H1 (cell line): ENCODE measurements around the gene ZNF565. TPM values are rescaled to one million over a fixed set of nuclear protein-coding genes. Genes with fewer than 3 reads are reported as not detected.

Source experiments
- CTCF ChIA-PET: fragments of 300-600 bp; sonication (Branson Sonifier 250); formaldehyde crosslinking; loops from one replicate; lab custom pipeline; 2021; ENCODE audit not compliant: partially characterized antibody; lab: Charles Lee
- POLR2A ChIA-PET: fragments of 300-600 bp; sonication (Branson Sonifier 250); formaldehyde crosslinking; loops from one replicate; lab custom pipeline; 2021; ENCODE audit warnings: inconsistent platforms; ENCODE audit not compliant: partially characterized antibody; lab: Charles Lee
- DNase-seq, 2 experiments: peaks; one replicate each; pipeline versions ENCODE4 v3.0.0 to v3.0.0-alpha.2; 2010 to 2022; ENCODE audit warnings: low spot score in 2 of 2, low read depth in 1 of 2, mixed read lengths in 1 of 2
- FAIRE-seq: peaks from 2 replicates; lab custom pipeline; 2011; peaks lifted over from hg19 to GRCh38; lab: Jason Lieb, UNC
- H2AFZ ChIP-seq: 2 replicates; pipeline ENCODE4 v1.8.1; 2012; ENCODE audit warnings: low read length, inconsistent platforms
- H2AK5ac ChIP-seq: 2 replicates; pipeline ENCODE4 v1.6.1; 2013; ENCODE audit warnings: low read depth, low read length
- H2BK120ac ChIP-seq: replicated peaks from 2 replicates; pipeline ENCODE3; 2013; ENCODE audit warnings: low read depth, low read length, inconsistent platforms
- H2BK12ac ChIP-seq: 2 replicates; pipeline ENCODE4 v1.6.1; 2013; ENCODE audit warnings: low read depth, low read length
- H2BK15ac ChIP-seq: 2 replicates; pipeline ENCODE4 v1.6.1; 2013; ENCODE audit warnings: low read length
- H2BK20ac ChIP-seq: 2 replicates; pipeline ENCODE4 v1.6.1; 2013; ENCODE audit warnings: low read length
- H2BK5ac ChIP-seq: 2 replicates; pipeline ENCODE4 v1.6.1; 2013; ENCODE audit warnings: low read depth, low read length
- H3K14ac ChIP-seq: 2 replicates; pipeline ENCODE4 v1.6.1; 2013; ENCODE audit warnings: inconsistent platforms; ENCODE audit not compliant: insufficient read length
- H3K18ac ChIP-seq: 2 replicates; pipeline ENCODE4 v1.6.1; 2013; ENCODE audit warnings: low read length; ENCODE audit errors: extremely low read depth
- H3K23ac ChIP-seq: 2 replicates; pipeline ENCODE4 v1.6.1; 2013; ENCODE audit warnings: inconsistent platforms; ENCODE audit not compliant: insufficient read length
- H3K23me2 ChIP-seq: 2 replicates; pipeline ENCODE4 v1.6.1; 2013; ENCODE audit warnings: low read depth, low read length
- H3K27ac ChIP-seq: 2 replicates; pipeline ENCODE4 v1.6.1; 2011; ENCODE audit warnings: low read depth, low read length, inconsistent platforms
- H3K27me3 ChIP-seq, 4 experiments: replicated peaks in 1 of 4; 1 replicate in 1 of 4; 2 replicates in 3 of 4; pipeline versions ENCODE4 v1.6.1 to v1.8.1; 2011 to 2013; ENCODE audit warnings: low read length in 3 of 4, mild to moderate bottlenecking in 3 of 4, inconsistent platforms in 2 of 4, mixed read lengths in 2 of 4, moderate library complexity in 1 of 4; ENCODE audit not compliant: control insufficient read depth in 3 of 4, insufficient read depth in 3 of 4; ENCODE audit errors: extremely low read depth in 1 of 4
- H3K36me3 ChIP-seq, 4 experiments: 2 replicates each; pipeline versions ENCODE4 v1.6.1 to v1.8.1; 2011 to 2013; ENCODE audit warnings: mild to moderate bottlenecking in 4 of 4, low read length in 3 of 4, moderate library complexity in 2 of 4, control low read depth in 1 of 4, inconsistent platforms in 1 of 4; ENCODE audit not compliant: insufficient read depth in 4 of 4, control insufficient read depth in 2 of 4
- H3K4ac ChIP-seq: replicated peaks from 2 replicates; pipeline ENCODE3; 2013; ENCODE audit warnings: low read length, low read depth, mixed read lengths, inconsistent platforms; ENCODE audit not compliant: insufficient read length
- H3K4me1 ChIP-seq, 4 experiments: replicated peaks in 1 of 4; 1 replicate in 1 of 4; 2 replicates in 3 of 4; pipeline versions ENCODE4 v1.6.1 to v1.8.1; 2011 to 2013; ENCODE audit warnings: low read length in 3 of 4, inconsistent platforms in 2 of 4, mixed read lengths in 1 of 4; ENCODE audit not compliant: insufficient read depth in 4 of 4, control insufficient read depth in 3 of 4
- H3K4me2 ChIP-seq, 2 experiments: 2 replicates each; pipeline versions ENCODE4 v1.6.1 to v1.8.1; 2011 to 2013; ENCODE audit warnings: low read depth in 2 of 2, low read length in 2 of 2, control low read depth in 1 of 2, inconsistent platforms in 1 of 2, mild to moderate bottlenecking in 1 of 2; ENCODE audit not compliant: insufficient read depth in 1 of 2
- H3K4me3 ChIP-seq, 4 experiments: fragments of 200-600, 300-600 bp in 1 of 4; sonication (generic), shearing (Covaris generic), sonication (Bioruptor Twin) in 1 of 4; 2 replicates each; pipeline versions ENCODE4 v1.5.1 to v1.8.1; 2011 to 2016; ENCODE audit warnings: low read length in 4 of 4, low read depth in 3 of 4, control low read depth in 2 of 4, inconsistent platforms in 2 of 4, mild to moderate bottlenecking in 2 of 4, mixed read lengths in 1 of 4, moderate library complexity in 1 of 4; ENCODE audit not compliant: insufficient read depth in 2 of 4; ENCODE audit errors: extremely low read depth in 1 of 4
- H3K56ac ChIP-seq: replicated peaks from 2 replicates; pipeline ENCODE3; 2013; ENCODE audit warnings: low read depth, mild to moderate bottlenecking, mixed read lengths, low read length, inconsistent platforms; ENCODE audit not compliant: insufficient read length
- H3K79me1 ChIP-seq: 2 replicates; pipeline ENCODE4 v1.6.1; 2013; ENCODE audit warnings: low read depth, low read length, control low read depth
- H3K79me2 ChIP-seq, 2 experiments: 2 replicates each; pipeline versions ENCODE4 v1.6.1 to v1.8.1; 2012 to 2013; ENCODE audit warnings: low read length in 2 of 2, mild to moderate bottlenecking in 2 of 2, inconsistent platforms in 1 of 2; ENCODE audit not compliant: insufficient read depth in 2 of 2, control insufficient read depth in 1 of 2
- H3K9ac ChIP-seq, 4 experiments: replicated peaks in 1 of 4; 1 replicate in 1 of 4; 2 replicates in 3 of 4; pipeline versions ENCODE4 v1.6.1 to v1.8.1; 2011 to 2013; ENCODE audit warnings: low read depth in 3 of 4, low read length in 3 of 4, control low read depth in 2 of 4, mild to moderate bottlenecking in 2 of 4, moderate library complexity in 2 of 4, inconsistent platforms in 1 of 4; ENCODE audit errors: extremely low read depth in 1 of 4
- H3K9me3 ChIP-seq, 2 experiments: 2 replicates each; pipeline versions ENCODE4 v1.6.1 to v1.8.1; 2012 to 2013; ENCODE audit warnings: mild to moderate bottlenecking in 2 of 2, moderate library complexity in 2 of 2, control low read depth in 1 of 2, inconsistent platforms in 1 of 2, low read depth in 1 of 2, low read length in 1 of 2, mixed read lengths in 1 of 2; ENCODE audit not compliant: insufficient read depth in 2 of 2
- H4K20me1 ChIP-seq, 2 experiments: replicated peaks in 1 of 2; 2 replicates each; pipeline versions ENCODE3 to v1.8.1; 2011 to 2013; ENCODE audit warnings: inconsistent platforms in 2 of 2, low read length in 2 of 2, mild to moderate bottlenecking in 1 of 2; ENCODE audit not compliant: insufficient read depth in 2 of 2, control insufficient read depth in 1 of 2
- H4K5ac ChIP-seq: 2 replicates; pipeline ENCODE4 v1.6.1; 2013; ENCODE audit warnings: low read length, low read depth, mixed read lengths, inconsistent platforms; ENCODE audit not compliant: insufficient read length
- H4K8ac ChIP-seq: 2 replicates; pipeline ENCODE4 v1.8.0; 2013; ENCODE audit warnings: mild to moderate bottlenecking, moderate library complexity, low read length, inconsistent platforms; ENCODE audit not compliant: insufficient read depth; ENCODE audit errors: extremely low read depth
- H4K91ac ChIP-seq: replicated peaks from 2 replicates; pipeline ENCODE3; 2013; ENCODE audit warnings: low read length, mixed read lengths, inconsistent platforms; ENCODE audit not compliant: insufficient read length
- BRCA1 ChIP-seq: IDR thresholded peaks from 2 replicates; pipeline ENCODE4 v1.6.1; 2012; ENCODE audit warnings: low read depth, low read length, improper control_type of control experiment
- CBX8 ChIP-seq: fragments of 300-800, 300-1000 bp; sonication (generic); IDR thresholded peaks from 2 replicates; pipeline ENCODE4 v1.7.1; 2016; ENCODE audit warnings: low read depth, low read length, borderline replicate concordance
- CEBPB ChIP-seq: IDR thresholded peaks from 2 replicates; pipeline ENCODE4 v1.6.1; 2012; ENCODE audit warnings: low read depth, low read length
- FOSL1 ChIP-seq: IDR thresholded peaks from 2 replicates; pipeline ENCODE4 v1.6.1; 2011; ENCODE audit warnings: mild to moderate bottlenecking, low read depth, low read length, moderate library complexity; ENCODE audit not compliant: insufficient read depth
- GTF2F1 ChIP-seq: IDR thresholded peaks from 2 replicates; pipeline ENCODE4 v1.6.1; 2012; ENCODE audit warnings: low read depth, low read length, improper control_type of control experiment, borderline replicate concordance
- NANOG ChIP-seq: IDR thresholded peaks from 2 replicates; pipeline ENCODE4 v1.6.1; 2011; ENCODE audit warnings: low read length, low read depth, mild to moderate bottlenecking, inconsistent platforms; ENCODE audit not compliant: insufficient read depth, poor library complexity, severe bottlenecking
- NRF1 ChIP-seq: IDR thresholded peaks from 2 replicates; pipeline ENCODE4 v1.6.1; 2011; ENCODE audit warnings: mild to moderate bottlenecking, low read depth, low read length, improper control_type of control experiment
- SIX5 ChIP-seq: IDR thresholded peaks from 2 replicates; pipeline ENCODE4 v1.6.1; 2011; ENCODE audit warnings: mild to moderate bottlenecking, low read depth, low read length
- TAF1 ChIP-seq: IDR thresholded peaks from 2 replicates; pipeline ENCODE4 v1.6.1; 2011; ENCODE audit warnings: mild to moderate bottlenecking, low read depth, low read length
- WGBS, 2 experiments: shearing (Covaris generic) in 1 of 2; methylation state at CpG; one replicate each; pipeline versions ENCODE4 v1.1.6 to v1.1.7; 2013 to 2015; ENCODE audit warnings: low lambda C conversion rate in 2 of 2, mixed read lengths in 2 of 2, inconsistent platforms in 1 of 2, low coverage in 1 of 2, missing lambda C conversion rate in 1 of 2; ENCODE audit not compliant: insufficient replicate concordance in 2 of 2, insufficient coverage in 1 of 2, insufficient read length in 1 of 2; ENCODE audit errors: extremely low coverage in 1 of 2, missing lambda C conversion rate in 1 of 2; 5-methylcytosine and 5-hydroxymethylcytosine counted together
- polyA plus RNA-seq, 7 experiments: library from polyadenylated mRNA; depleted of rRNA in 3 of 7; stranded (reverse) in 5 of 7; unstranded in 2 of 7; fragments of >200 nt in 5 of 7; fragments of 200-250 nt in 2 of 7; gene quantifications; 1 replicate in 5 of 7; 2 replicates in 1 of 7; 4 replicates in 1 of 7; pipeline versions ENCODE4 v1.2.1 to v1.2.3, GENCODE V29; 2011 to 2013; ENCODE audit warnings: missing spikeins in 2 of 7, mixed read lengths in 2 of 7
- total RNA-seq: library from RNA; stranded (reverse); fragmentation: NEBNext Ultra II Directional; extraction: Animal tissue kit (Norgen Biotek cat#: 25700); gene quantifications from 2 replicates; pipeline ENCODE4 v1.2.1, GENCODE V29; 2021
- TF ChIP-seq, protein P1 (sequence below): IDR thresholded peaks from 2 replicates; pipeline ENCODE4 v1.6.1; 2012; ENCODE audit warnings: low read length, inconsistent platforms
- TF ChIP-seq, protein P2 (sequence below): IDR thresholded peaks from 2 replicates; pipeline ENCODE4 v1.6.1; 2011; ENCODE audit warnings: low read length, improper control_type of control experiment

ZNF565 gene
- total and polyA plus RNA-seq, 2 of the 8 experiments (the other 6 are each of a cell fraction or from before 2014, with no cell fraction given) = 0.89 to 3.1 TPM

DNA sequence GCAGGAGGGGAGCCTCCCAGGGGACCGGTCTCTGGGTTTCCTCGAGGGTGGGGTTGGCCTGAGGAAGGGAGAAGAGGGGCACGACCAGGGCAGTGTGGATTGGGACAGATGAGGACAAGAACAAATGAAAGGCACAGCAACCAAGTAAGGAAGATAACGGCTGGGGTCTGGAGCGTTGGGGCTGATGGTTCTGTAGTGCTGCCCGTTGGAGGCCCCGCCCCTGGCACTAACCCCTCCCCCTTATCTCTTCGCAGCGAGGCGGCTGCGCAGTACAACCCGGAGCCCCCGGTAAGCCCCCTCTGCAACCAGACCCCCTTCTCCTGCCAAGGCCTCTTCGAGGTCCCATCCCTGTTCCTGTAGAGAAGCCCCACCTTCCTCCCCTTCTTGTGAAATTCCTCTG, 72.4 kb downstream of the ZNF565 start:
- Histone ChIP-seq H3K56ac (no peak overlapping the region), H3K4me3 (peak overlapping the region in 2 of 4 experiments; percentile 89 to 97; a peak in 2 of 8 replicates), H3K23me2 (peaks cover 13% of the 10 kb centered on the region; the same call in 1 of the 2 replicates), H2BK12ac (no peak overlapping the region), H2AK5ac (no peak overlapping the region), H4K20me1 (peaks cover 0 to 8% of the 10 kb centered on the region in 2 experiments), H3K4me2 (peak overlapping the region; percentile 95 to 96), H3K36me3 (peaks cover 15 to 39% (median 35%) of the 10 kb centered on the region in 4 experiments), H3K79me2 (peaks cover 0 to 12% of the 10 kb centered on the region in 2 experiments; a peak in 1 of 4 replicates), H3K14ac (no peak overlapping the region), H2BK5ac (0 out of 2 replicates have a peak overlapping the region, but pooled peaks have one; percentile 60), H2BK20ac (no peak overlapping the region), H3K9ac (no peak overlapping the region), H2AFZ (no peak overlapping the region), H3K4me1 (peaks cover 0 to 3% (median 3%) of the 10 kb centered on the region in 4 experiments; a peak in 3 of 7 replicates), H2BK15ac (no peak overlapping the region), H2BK120ac (no peak overlapping the region), H3K18ac (no peak overlapping the region), H3K4ac (no peak overlapping the region), H3K27ac (no peak overlapping the region), H3K79me1 (peaks cover 3% of the 10 kb centered on the region), H4K8ac (no peak overlapping the region), H4K91ac (no peak overlapping the region), H3K27me3 (no peaks in the 10 kb centered on the region), H4K5ac (no peak overlapping the region), H3K23ac (no peak overlapping the region), H3K9me3 (no peaks in the 10 kb centered on the region)
- ChIA-PET CTCF (interaction anchor here (1.3 to 1.5 kb wide), 2 partner anchors 13 to 14 kb away, joined by 3 to 5 read pairs; no protein-coding TSS in a partner anchor), POLR2A (interaction anchor here (1.2 to 2.3 kb wide), 2 partner anchors 9 to 11 kb away, joined by 3 to 7 read pairs; partner anchors contain the start of gene COX7A1)
- WGBS, 2 experiments = 90% methylated on average over 11 of the region's 14 CpGs; no CpG with 5 or more reads in 1 of the 2 experiments
- DNase-seq = no peak
- FAIRE-seq = no peak
- TF ChIP-seq FOSL1 (no peak), CEBPB (no peak), NANOG (no peak), TAF1 (no peak), CBX8 (no peak), SIX5 (no peak), GTF2F1 (no peak), BRCA1 (no peak), NRF1 (no peak)
- TF ChIP-seq, protein P1, sequence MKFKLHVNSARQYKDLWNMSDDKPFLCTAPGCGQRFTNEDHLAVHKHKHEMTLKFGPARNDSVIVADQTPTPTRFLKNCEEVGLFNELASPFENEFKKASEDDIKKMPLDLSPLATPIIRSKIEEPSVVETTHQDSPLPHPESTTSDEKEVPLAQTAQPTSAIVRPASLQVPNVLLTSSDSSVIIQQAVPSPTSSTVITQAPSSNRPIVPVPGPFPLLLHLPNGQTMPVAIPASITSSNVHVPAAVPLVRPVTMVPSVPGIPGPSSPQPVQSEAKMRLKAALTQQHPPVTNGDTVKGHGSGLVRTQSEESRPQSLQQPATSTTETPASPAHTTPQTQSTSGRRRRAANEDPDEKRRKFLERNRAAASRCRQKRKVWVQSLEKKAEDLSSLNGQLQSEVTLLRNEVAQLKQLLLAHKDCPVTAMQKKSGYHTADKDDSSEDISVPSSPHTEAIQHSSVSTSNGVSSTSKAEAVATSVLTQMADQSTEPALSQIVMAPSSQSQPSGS = no peak
- TF ChIP-seq, protein P2, sequence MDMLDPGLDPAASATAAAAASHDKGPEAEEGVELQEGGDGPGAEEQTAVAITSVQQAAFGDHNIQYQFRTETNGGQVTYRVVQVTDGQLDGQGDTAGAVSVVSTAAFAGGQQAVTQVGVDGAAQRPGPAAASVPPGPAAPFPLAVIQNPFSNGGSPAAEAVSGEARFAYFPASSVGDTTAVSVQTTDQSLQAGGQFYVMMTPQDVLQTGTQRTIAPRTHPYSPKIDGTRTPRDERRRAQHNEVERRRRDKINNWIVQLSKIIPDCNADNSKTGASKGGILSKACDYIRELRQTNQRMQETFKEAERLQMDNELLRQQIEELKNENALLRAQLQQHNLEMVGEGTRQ = no peak
